Activated CD4-positive, alpha-beta T cell treated with anti-CD3 and anti-CD28 coated beads, Interleukin-2, amount 50 U/mL, for 48 hours (primary cell): ENCODE measurements around the gene NOTO.

Experiments used
- DNase-seq, 2 experiments: peaks; one replicate each; pipeline ENCODE4 v3.0.0-alpha.2; 2020

The NOTO gene

GRCh38 chr2:73258913-73259215 is 56.5 kb downstream of the NOTO start:
- no peak for DNase-seq

GRCh38 chr2:73259276-73259675 is 56.9 kb downstream of the NOTO start:
- no peak for DNase-seq

- DNase-seq = no peak
Observed at GRCh38 chr2:73259704-73260337, 57.4 kb downstream of the NOTO start.

GRCh38 chr2:73260338-73260984 is 58.1 kb downstream of the NOTO start:
- DNase-seq = no peak
